Measurements from ENCODE around the gene PLRG1.

The PLRG1 gene

DNA sequence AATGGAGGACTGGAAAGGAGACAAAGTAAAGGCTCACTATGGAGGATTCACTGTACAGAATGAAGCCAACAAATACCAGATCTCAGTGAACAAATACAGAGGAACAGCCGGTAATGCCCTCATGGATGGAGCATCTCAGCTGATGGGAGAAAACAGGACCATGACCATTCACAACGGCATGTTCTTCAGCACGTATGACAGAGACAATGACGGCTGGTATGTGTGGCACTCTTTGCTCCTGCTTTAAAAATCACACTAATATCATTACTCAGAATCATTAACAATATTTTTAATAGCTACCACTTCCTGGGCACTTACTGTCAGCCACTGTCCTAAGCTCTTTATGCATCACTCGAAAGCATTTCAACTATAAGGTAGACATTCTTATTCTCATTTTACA lies 19.4 kb upstream of the PLRG1 start:
- H3K36me3 ChIP-seq (ENCODE audit: control insufficient read depth in 1 of 2, insufficient read depth in 2 of 2, low read length in 2 of 2): no peaks in the 10 kb centered on the region
- H3K4me1 ChIP-seq (ENCODE audit: control insufficient read depth in 1 of 2, insufficient read depth in 2 of 2, low read length in 2 of 2): no peaks in the 10 kb centered on the region
- H3K27ac ChIP-seq (ENCODE audit: low read length): no peak overlapping the region
- no peak overlapping the region for H3K4me3 ChIP-seq (ENCODE audit: low read depth in 1 of 2, low read length in 2 of 2)
- no peaks in the 10 kb centered on the region for H3K9me3 ChIP-seq (ENCODE audit: control insufficient read depth in 1 of 2, low read length in 2 of 2)
- peaks cover 4% of the 10 kb centered on the region for H3K27me3 ChIP-seq (ENCODE audit: low read depth, low read length)

GRCh38 chr4:154569028-154569427 lies 18.8 kb upstream of the PLRG1 start:
- peaks cover 4% of the 10 kb centered on the region for H3K27me3 ChIP-seq (ENCODE audit: low read depth, low read length)
- H3K4me1 ChIP-seq (ENCODE audit: control insufficient read depth in 1 of 2, insufficient read depth in 2 of 2, low read length in 2 of 2): no peaks in the 10 kb centered on the region
- no peak overlapping the region for H3K4me3 ChIP-seq (ENCODE audit: low read depth in 1 of 2, low read length in 2 of 2)
- H3K27ac ChIP-seq (ENCODE audit: low read length): no peak overlapping the region
- H3K36me3 ChIP-seq (ENCODE audit: control insufficient read depth in 1 of 2, insufficient read depth in 2 of 2, low read length in 2 of 2): no peaks in the 10 kb centered on the region
- no peaks in the 10 kb centered on the region for H3K9me3 ChIP-seq (ENCODE audit: control insufficient read depth in 1 of 2, low read length in 2 of 2)

DNA sequence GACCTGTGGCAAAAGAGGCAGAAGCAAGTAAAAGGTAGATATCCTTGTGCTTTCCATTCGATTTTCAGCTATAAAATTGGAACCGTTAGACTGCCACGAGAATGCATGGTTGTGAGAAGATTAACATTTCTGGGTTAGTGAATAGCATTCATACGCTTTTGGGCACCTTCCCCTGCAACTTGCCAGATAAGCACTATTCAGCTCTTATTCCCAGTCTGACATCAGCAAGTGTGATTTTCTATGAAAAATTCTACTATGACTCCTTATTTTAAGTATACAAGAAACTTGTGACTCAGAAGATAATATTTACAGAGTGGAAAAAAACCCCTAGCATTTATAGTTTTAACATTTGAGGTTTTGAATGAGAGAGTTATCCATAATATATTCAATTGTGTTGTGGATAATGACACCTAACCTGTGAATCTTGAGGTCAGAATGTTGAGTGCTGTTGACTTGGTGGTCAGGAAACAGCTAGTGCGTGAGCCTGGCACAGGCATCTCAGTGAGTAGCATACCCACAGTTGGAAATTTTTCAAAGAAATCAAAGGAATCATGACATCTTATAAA lies 16.5 kb upstream of the PLRG1 start:
- no peaks in the 10 kb centered on the region for H3K36me3 ChIP-seq (ENCODE audit: control insufficient read depth in 1 of 2, insufficient read depth in 2 of 2, low read length in 2 of 2)

DNA sequence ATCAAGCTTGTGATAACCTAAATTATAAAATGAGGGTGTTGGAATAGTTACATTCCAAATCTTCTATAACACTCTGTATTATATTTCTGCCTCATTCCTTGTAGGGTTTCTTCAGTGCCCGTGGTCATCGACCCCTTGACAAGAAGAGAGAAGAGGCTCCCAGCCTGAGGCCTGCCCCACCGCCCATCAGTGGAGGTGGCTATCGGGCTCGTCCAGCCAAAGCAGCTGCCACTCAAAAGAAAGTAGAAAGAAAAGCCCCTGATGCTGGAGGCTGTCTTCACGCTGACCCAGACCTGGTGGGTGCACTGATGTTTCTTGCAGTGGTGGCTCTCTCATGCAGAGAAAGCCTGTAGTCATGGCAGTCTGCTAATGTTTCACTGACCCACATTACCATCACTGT lies 15.5 kb upstream of the PLRG1 start:
- H3K4me1 ChIP-seq (ENCODE audit: control insufficient read depth in 1 of 2, insufficient read depth in 2 of 2, low read length in 2 of 2): no peaks in the 10 kb centered on the region
- H3K9me3 ChIP-seq (ENCODE audit: control insufficient read depth in 1 of 2, low read length in 2 of 2): no peaks in the 10 kb centered on the region
- no peaks in the 10 kb centered on the region for H3K36me3 ChIP-seq (ENCODE audit: control insufficient read depth in 1 of 2, insufficient read depth in 2 of 2, low read length in 2 of 2)
- H3K27ac ChIP-seq (ENCODE audit: low read length): no peak overlapping the region
- no peak overlapping the region for H3K4me3 ChIP-seq (ENCODE audit: low read depth in 1 of 2, low read length in 2 of 2)
- H3K27me3 ChIP-seq (ENCODE audit: low read depth, low read length): no peaks in the 10 kb centered on the region

More for the DNA sequence above, 16.5 kb upstream of the PLRG1 start:
- H3K4me1 ChIP-seq (ENCODE audit: control insufficient read depth in 1 of 2, insufficient read depth in 2 of 2, low read length in 2 of 2): no peaks in the 10 kb centered on the region
- no peaks in the 10 kb centered on the region for H3K9me3 ChIP-seq (ENCODE audit: control insufficient read depth in 1 of 2, low read length in 2 of 2)
- H3K4me3 ChIP-seq (ENCODE audit: low read depth in 1 of 2, low read length in 2 of 2): no peak overlapping the region
- no peaks in the 10 kb centered on the region for H3K27me3 ChIP-seq (ENCODE audit: low read depth, low read length)
- no peak overlapping the region for H3K27ac ChIP-seq (ENCODE audit: low read length)

GRCh38 chr4:154564311-154564710 lies 14.1 kb upstream of the PLRG1 start:
- H3K4me3 ChIP-seq (ENCODE audit: low read depth in 1 of 2, low read length in 2 of 2): no peak overlapping the region
- H3K27ac ChIP-seq (ENCODE audit: low read length): no peak overlapping the region
- H3K36me3 ChIP-seq (ENCODE audit: control insufficient read depth in 1 of 2, insufficient read depth in 2 of 2, low read length in 2 of 2): no peaks in the 10 kb centered on the region
- H3K9me3 ChIP-seq (ENCODE audit: control insufficient read depth in 1 of 2, low read length in 2 of 2): no peaks in the 10 kb centered on the region
- H3K27me3 ChIP-seq (ENCODE audit: low read depth, low read length): no peaks in the 10 kb centered on the region
- H3K4me1 ChIP-seq (ENCODE audit: control insufficient read depth in 1 of 2, insufficient read depth in 2 of 2, low read length in 2 of 2): no peaks in the 10 kb centered on the region

GRCh38 chr4:154562697-154563254 lies 12.6 kb upstream of the PLRG1 start, which contains the start of gene FGB:
Gene FGB, plus strand, starts transcription at chr4:154563011. Its CDS starts 8 bp downstream, at chr4:154563019.
- Histone ChIP-seq H3K27ac (ENCODE audit: low read length) (no peak within 1 kb of the TSS), H3K4me3 (ENCODE audit: low read depth in 1 of 2, low read length in 2 of 2) (no peak within 1 kb of the TSS), H3K27me3 (ENCODE audit: low read depth, low read length) (no peaks in the 10 kb centered on the region)

GRCh38 chr4:154560824-154561231 lies 10.6 kb upstream of the PLRG1 start:
- H3K4me1 ChIP-seq (ENCODE audit: control insufficient read depth in 1 of 2, insufficient read depth in 2 of 2, low read length in 2 of 2): no peaks in the 10 kb centered on the region
- no peaks in the 10 kb centered on the region for H3K36me3 ChIP-seq (ENCODE audit: control insufficient read depth in 1 of 2, insufficient read depth in 2 of 2, low read length in 2 of 2)
- H3K4me3 ChIP-seq (ENCODE audit: low read depth in 1 of 2, low read length in 2 of 2): no peak overlapping the region
- no peak overlapping the region for H3K27ac ChIP-seq (ENCODE audit: low read length)
- H3K9me3 ChIP-seq (ENCODE audit: control insufficient read depth in 1 of 2, low read length in 2 of 2): no peaks in the 10 kb centered on the region
- no peaks in the 10 kb centered on the region for H3K27me3 ChIP-seq (ENCODE audit: low read depth, low read length)

More at GRCh38 chr4:154562697-154563254, 12.6 kb upstream of the PLRG1 start, which contains the start of gene FGB:
- no peaks in the 10 kb centered on the region for H3K36me3 ChIP-seq (ENCODE audit: control insufficient read depth in 1 of 2, insufficient read depth in 2 of 2, low read length in 2 of 2)
- H3K4me1 ChIP-seq (ENCODE audit: control insufficient read depth in 1 of 2, insufficient read depth in 2 of 2, low read length in 2 of 2): no peaks in the 10 kb centered on the region
- no peaks in the 10 kb centered on the region for H3K9me3 ChIP-seq (ENCODE audit: control insufficient read depth in 1 of 2, low read length in 2 of 2)

DNA sequence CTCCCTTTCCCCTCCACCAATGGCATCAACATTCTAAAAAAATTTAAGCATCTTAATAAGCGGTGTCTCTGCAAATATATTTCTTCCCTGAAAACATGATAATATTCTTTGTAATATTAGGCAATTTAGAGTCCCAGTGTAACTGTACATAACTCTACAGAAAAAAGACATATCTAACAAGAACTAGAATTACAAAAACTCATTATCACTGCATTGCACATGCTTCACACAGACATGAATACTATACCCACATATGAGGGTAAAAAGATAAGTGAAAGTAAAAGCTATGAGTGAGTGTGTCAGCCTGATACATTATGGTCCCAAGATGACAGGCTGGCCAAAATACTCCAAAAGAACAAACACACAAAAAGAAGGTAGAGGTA lies 10.2 kb upstream of the PLRG1 start:
- H3K4me3 ChIP-seq (ENCODE audit: low read depth in 1 of 2, low read length in 2 of 2): no peak overlapping the region
- no peaks in the 10 kb centered on the region for H3K27me3 ChIP-seq (ENCODE audit: low read depth, low read length)
- H3K9me3 ChIP-seq (ENCODE audit: control insufficient read depth in 1 of 2, low read length in 2 of 2): no peaks in the 10 kb centered on the region
- no peaks in the 10 kb centered on the region for H3K4me1 ChIP-seq (ENCODE audit: control insufficient read depth in 1 of 2, insufficient read depth in 2 of 2, low read length in 2 of 2)
- H3K36me3 ChIP-seq (ENCODE audit: control insufficient read depth in 1 of 2, insufficient read depth in 2 of 2, low read length in 2 of 2): no peaks in the 10 kb centered on the region
- no peak overlapping the region for H3K27ac ChIP-seq (ENCODE audit: low read length)

DNA sequence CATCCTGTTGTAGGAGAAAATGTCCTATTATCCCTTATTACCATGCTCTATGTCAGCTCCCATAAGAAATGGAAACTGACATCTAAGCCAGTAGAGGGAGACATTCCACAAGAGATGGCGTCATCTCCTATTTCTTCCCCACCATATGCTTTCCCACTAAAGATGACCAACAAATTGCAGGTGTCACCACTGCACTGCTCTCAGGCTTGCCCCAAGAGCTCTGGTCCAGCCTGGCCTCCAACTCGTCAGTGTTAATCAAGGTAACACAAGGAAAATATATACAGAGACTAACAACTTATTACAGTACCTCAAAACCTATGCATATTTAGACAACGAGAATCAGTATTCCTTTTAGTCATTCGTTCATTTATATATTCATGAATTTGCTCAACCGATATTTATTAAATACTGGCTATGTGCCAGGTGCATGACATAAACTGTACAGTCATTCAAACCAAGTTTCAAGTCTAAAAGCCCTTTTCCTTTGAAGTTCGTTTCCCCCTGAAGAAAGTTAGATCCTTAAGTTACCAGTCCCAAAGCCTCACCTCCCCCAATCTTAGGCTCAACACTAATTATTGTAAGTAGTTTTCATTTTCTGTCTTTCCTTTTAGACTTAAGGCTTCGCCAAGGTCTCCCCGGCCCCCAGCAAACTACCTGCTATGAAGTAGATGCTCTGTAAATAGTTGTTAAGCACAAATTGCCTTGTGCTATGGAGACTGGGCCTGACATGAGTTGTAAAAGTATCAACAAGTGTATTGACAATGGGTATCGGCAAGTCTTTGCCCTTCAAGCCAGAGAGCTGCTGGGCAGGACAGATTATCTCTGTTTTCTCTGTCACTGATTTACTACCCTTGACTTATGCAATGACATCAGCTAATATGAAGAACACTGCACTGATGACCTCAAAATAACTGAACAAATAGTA lies 9.6 kb upstream of the PLRG1 start:
- no peak overlapping the region for H3K27ac ChIP-seq (ENCODE audit: low read length)
- no peaks in the 10 kb centered on the region for H3K4me1 ChIP-seq (ENCODE audit: control insufficient read depth in 1 of 2, insufficient read depth in 2 of 2, low read length in 2 of 2)
- no peaks in the 10 kb centered on the region for H3K27me3 ChIP-seq (ENCODE audit: low read depth, low read length)
- H3K9me3 ChIP-seq (ENCODE audit: control insufficient read depth in 1 of 2, low read length in 2 of 2): no peaks in the 10 kb centered on the region
- no peak overlapping the region for H3K4me3 ChIP-seq (ENCODE audit: low read depth in 1 of 2, low read length in 2 of 2)
- no peaks in the 10 kb centered on the region for H3K36me3 ChIP-seq (ENCODE audit: control insufficient read depth in 1 of 2, insufficient read depth in 2 of 2, low read length in 2 of 2)

DNA sequence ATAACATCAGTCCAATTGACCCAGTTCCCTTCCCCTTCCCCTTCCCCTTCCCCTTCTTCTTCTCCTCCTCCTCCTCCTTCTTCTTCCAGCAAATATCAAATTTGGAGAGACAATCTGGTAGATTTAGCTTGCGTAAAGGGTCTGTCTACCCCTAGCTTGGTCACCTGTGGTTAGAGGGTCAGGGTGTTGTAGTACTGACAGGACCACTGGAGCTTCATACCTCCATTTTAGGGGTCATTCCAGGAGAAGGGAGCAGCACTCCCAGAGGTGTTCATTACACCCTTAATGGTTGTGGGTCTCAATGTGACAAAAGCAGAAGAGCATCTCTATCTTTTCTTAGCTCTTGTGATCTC lies 8.9 kb upstream of the PLRG1 start:
- H3K4me3 ChIP-seq (ENCODE audit: low read depth in 1 of 2, low read length in 2 of 2): no peak overlapping the region
- no peaks in the 10 kb centered on the region for H3K9me3 ChIP-seq (ENCODE audit: control insufficient read depth in 1 of 2, low read length in 2 of 2)
- no peaks in the 10 kb centered on the region for H3K36me3 ChIP-seq (ENCODE audit: control insufficient read depth in 1 of 2, insufficient read depth in 2 of 2, low read length in 2 of 2)
- H3K4me1 ChIP-seq (ENCODE audit: control insufficient read depth in 1 of 2, insufficient read depth in 2 of 2, low read length in 2 of 2): no peaks in the 10 kb centered on the region
- H3K27me3 ChIP-seq (ENCODE audit: low read depth, low read length): no peaks in the 10 kb centered on the region
- H3K27ac ChIP-seq (ENCODE audit: low read length): no peak overlapping the region

DNA sequence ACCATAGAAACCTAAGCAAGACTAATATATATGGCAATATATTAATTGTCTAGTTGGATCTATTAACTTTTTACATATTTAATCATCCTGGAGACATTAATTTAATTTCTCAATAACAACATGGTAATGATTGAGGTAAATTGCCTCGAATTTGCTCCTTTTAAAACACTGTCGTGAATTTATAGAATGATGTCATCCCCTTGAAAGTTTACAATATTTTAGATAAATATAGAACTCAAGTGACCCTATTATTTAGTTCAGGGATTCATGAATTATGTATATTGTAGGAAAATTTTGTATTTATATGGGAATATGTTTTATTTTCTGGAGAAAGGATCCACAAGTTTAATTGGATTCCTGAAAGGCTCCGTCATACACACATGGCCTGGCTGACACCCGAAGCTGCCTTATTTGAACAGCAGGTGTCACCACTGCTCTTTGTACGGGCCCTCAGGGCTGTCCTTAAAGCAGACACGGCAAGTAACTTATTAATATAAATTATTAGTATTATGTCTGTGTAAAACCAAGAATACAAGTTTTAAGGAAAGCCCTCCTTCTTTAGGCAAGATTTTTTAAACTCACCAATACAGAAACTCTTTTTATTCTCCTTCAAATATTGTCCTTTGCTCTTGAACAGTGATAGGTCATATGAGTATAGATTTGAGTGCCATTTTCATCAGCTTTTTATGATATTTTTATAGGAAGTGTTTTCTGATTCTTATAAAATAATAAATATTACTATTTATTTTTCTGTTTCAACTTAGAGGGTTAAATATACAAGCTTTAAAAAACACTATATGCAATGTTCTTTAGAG lies 1.9 kb upstream of the PLRG1 start:
- no peak overlapping the region for H3K27ac ChIP-seq (ENCODE audit: low read length)

More for the DNA sequence above, 1.9 kb upstream of the PLRG1 start:
- peaks cover 4 to 8% of the 10 kb centered on the region in 2 donors for H3K36me3 ChIP-seq (ENCODE audit: control insufficient read depth in 1 of 2, insufficient read depth in 2 of 2, low read length in 2 of 2)
- peaks cover 10 to 14% of the 10 kb centered on the region in 2 donors for H3K4me1 ChIP-seq (ENCODE audit: control insufficient read depth in 1 of 2, insufficient read depth in 2 of 2, low read length in 2 of 2)
- H3K9me3 ChIP-seq (ENCODE audit: control insufficient read depth in 1 of 2, low read length in 2 of 2): no peaks in the 10 kb centered on the region
- no peaks in the 10 kb centered on the region for H3K27me3 ChIP-seq (ENCODE audit: low read depth, low read length)
- H3K4me3 ChIP-seq (ENCODE audit: low read depth in 1 of 2, low read length in 2 of 2): no peak overlapping the region

All from muscle layer of duodenum (tissue), 2 donors.